ENCODE measurements around the gene EPHA8. TPM values are rescaled to one million over a fixed set of nuclear protein-coding genes. Genes with fewer than 3 reads are reported as not detected.

EPHA8 gene
- total and polyA plus RNA-seq, 12 donors, result 0.11 to 10.1 (median 1.6) TPM; not detected in 2

GRCh38 chr1:22520871-22521270, 42.4 kb upstream of the EPHA8 start:
- no peak overlapping the region for H3K27ac ChIP-seq
- H3K4me3 ChIP-seq, result no peak overlapping the region
- TF ChIP-seq CTCF (IDR thresholded peaks at IDR 0.05) (no peak), POLR2A (IDR thresholded peaks at IDR 0.05) (no peak)
- no peaks in the 10 kb centered on the region for H3K4me1 ChIP-seq (replicated peaks in 1 of 2)
- no peak for DNase-seq
- H3K36me3 ChIP-seq (replicated peaks in 1 of 2), result peaks cover 0 to 96% of the 10 kb centered on the region in 2 donors
- H3K9me3 ChIP-seq (replicated peaks in 1 of 3), result no peaks in the 10 kb centered on the region
- WGBS, 4 donors, result 95 to 98% (median 97%) methylated on average over 9 of the region's 9 CpGs
- intact Hi-C loops (cut with DNase I), result loop anchor here in 1 of 2 donors (10.0 kb wide), 1 partner anchor 96 kb away; no protein-coding TSS in a partner anchor
- no peaks in the 10 kb centered on the region for H3K27me3 ChIP-seq

- Histone ChIP-seq H3K4me3 (no peak overlapping the region), H3K36me3 (replicated peaks in 1 of 2) (peaks cover 0 to 97% of the 10 kb centered on the region in 2 donors), H3K9me3 (replicated peaks in 1 of 3) (no peaks in the 10 kb centered on the region), H3K27me3 (no peaks in the 10 kb centered on the region), H3K4me1 (replicated peaks in 1 of 2) (no peaks in the 10 kb centered on the region), H3K27ac (no peak overlapping the region)
- 95 to 100% (median 98%) methylated on average over 2 to 4 of the region's 4 CpGs for WGBS, 4 donors
- no peak for TF ChIP-seq CTCF (IDR thresholded peaks at IDR 0.05)
- no peak for TF ChIP-seq POLR2A (IDR thresholded peaks at IDR 0.05)
- DNase-seq, result no peak
- intact Hi-C loops (cut with DNase I), result loop anchor here in 1 of 2 donors (10.0 kb wide), 1 partner anchor 97 kb away; no protein-coding TSS in a partner anchor
Measured at GRCh38 chr1:22521692-22522091, 41.6 kb upstream of the EPHA8 start.

GRCh38 chr1:22522221-22522743, 41.0 kb upstream of the EPHA8 start:
- 93 to 97% (median 94%) methylated on average over 7 of the region's 7 CpGs for WGBS, 4 donors
- intact Hi-C loops (cut with DNase I), result loop anchor here in 1 of 2 donors (10.0 kb wide), 1 partner anchor 97 kb away; no protein-coding TSS in a partner anchor
- no peak for DNase-seq
- Histone ChIP-seq H3K4me1 (replicated peaks in 1 of 2) (no peaks in the 10 kb centered on the region), H3K36me3 (replicated peaks in 1 of 2) (peaks cover 0 to 95% of the 10 kb centered on the region in 2 donors), H3K9me3 (replicated peaks in 1 of 3) (no peaks in the 10 kb centered on the region), H3K27ac (no peak overlapping the region), H3K27me3 (no peaks in the 10 kb centered on the region), H3K4me3 (no peak overlapping the region)
- no peak for TF ChIP-seq CTCF (IDR thresholded peaks at IDR 0.05)
- TF ChIP-seq POLR2A (IDR thresholded peaks at IDR 0.05), result no peak

GRCh38 chr1:22524481-22524880, 38.8 kb upstream of the EPHA8 start:
- no peak for DNase-seq
- Histone ChIP-seq H3K36me3 (replicated peaks in 1 of 2) (peaks cover 0 to 80% of the 10 kb centered on the region in 2 donors), H3K4me3 (no peak overlapping the region), H3K9me3 (replicated peaks in 1 of 3) (no peaks in the 10 kb centered on the region), H3K27ac (no peak overlapping the region), H3K27me3 (no peaks in the 10 kb centered on the region), H3K4me1 (replicated peaks in 1 of 2) (no peaks in the 10 kb centered on the region)
- intact Hi-C loops (cut with DNase I), result loop anchor here in 1 of 2 donors (10.0 kb wide), 1 partner anchor 100 kb away; no protein-coding TSS in a partner anchor
- TF ChIP-seq CTCF (IDR thresholded peaks at IDR 0.05), result no peak
- TF ChIP-seq POLR2A (IDR thresholded peaks at IDR 0.05), result no peak
- WGBS, 4 donors, result 80 to 100% (median 93%) methylated on average over 5 of the region's 5 CpGs

Data from adrenal gland (tissue), 12 donors.